Keratinocyte (primary cell): ENCODE data around the gene PTMA. TPM values are rescaled to one million over a fixed set of nuclear protein-coding genes. Genes with fewer than 3 reads are reported as not detected.

Experiments used
- DNase-seq: peaks from one replicate; pipeline ENCODE4 v3.0.0-alpha.2; 2011; ENCODE audit warnings: low read depth, missing footprints, low spot score
- FAIRE-seq: peaks from 2 replicates; lab custom pipeline; 2011; peaks lifted over from hg19 to GRCh38; lab: Jason Lieb, UNC
- H2AFZ ChIP-seq: 2 replicates; pipeline ENCODE4 v1.6.0; 2012; ENCODE audit warnings: low read length, control low read depth, inconsistent platforms; ENCODE audit not compliant: control insufficient read depth
- H3K27ac ChIP-seq: 2 replicates; pipeline ENCODE4 v1.5.1; 2011; ENCODE audit warnings: low read length; ENCODE audit not compliant: control insufficient read depth, insufficient read depth
- H3K27me3 ChIP-seq: 3 replicates; pipeline ENCODE4 v1.6.0; 2011; ENCODE audit warnings: low read length; ENCODE audit not compliant: control insufficient read depth, insufficient read depth; ENCODE audit errors: extremely low read depth
- H3K36me3 ChIP-seq, 2 experiments: 2 replicates in 1 of 2; 3 replicates in 1 of 2; pipeline ENCODE4 v1.5.1; 2011; ENCODE audit warnings: low read length in 2 of 2, mild to moderate bottlenecking in 1 of 2; ENCODE audit not compliant: control insufficient read depth in 2 of 2, insufficient read depth in 2 of 2; ENCODE audit errors: extremely low read depth in 1 of 2
- H3K4me1 ChIP-seq: 3 replicates; pipeline ENCODE4 v1.5.1; 2011; ENCODE audit warnings: low read length; ENCODE audit not compliant: control insufficient read depth, insufficient read depth; ENCODE audit errors: extremely low read depth
- H3K4me2 ChIP-seq: 3 replicates; pipeline ENCODE4 v1.6.0; 2011; ENCODE audit warnings: low read depth, low read length; ENCODE audit not compliant: control insufficient read depth, insufficient read depth; ENCODE audit errors: extremely low read depth
- H3K4me3 ChIP-seq, 3 experiments: fragments of 200-600 bp in 1 of 3; sonication (generic) in 1 of 3; 2 replicates in 2 of 3; 3 replicates in 1 of 3; pipeline ENCODE4 v1.5.1; 2011 to 2016; ENCODE audit warnings: low read length in 3 of 3, mild to moderate bottlenecking in 3 of 3, control low read depth in 2 of 3, inconsistent platforms in 1 of 3, low read depth in 1 of 3, mixed read lengths in 1 of 3, mixed run types in 1 of 3, moderate library complexity in 1 of 3; ENCODE audit not compliant: control insufficient read depth in 2 of 3, insufficient read depth in 2 of 3; ENCODE audit errors: extremely low read depth in 1 of 3
- H3K79me2 ChIP-seq: 2 replicates; pipeline ENCODE4 v1.6.0; 2012; ENCODE audit warnings: low read length; ENCODE audit not compliant: control insufficient read depth, insufficient read depth
- H3K9ac ChIP-seq: 3 replicates; pipeline ENCODE4 v1.6.0; 2011; ENCODE audit warnings: low read length; ENCODE audit not compliant: control insufficient read depth, insufficient read depth; ENCODE audit errors: extremely low read depth
- H3K9me1 ChIP-seq: 3 replicates; pipeline ENCODE4 v1.6.0; 2011; ENCODE audit warnings: low read length; ENCODE audit not compliant: control insufficient read depth, insufficient read depth; ENCODE audit errors: extremely low read depth
- H3K9me3 ChIP-seq: 2 replicates; pipeline ENCODE4 v1.5.1; 2012; ENCODE audit warnings: low read depth, low read length; ENCODE audit not compliant: control insufficient read depth
- H4K20me1 ChIP-seq: 3 replicates; pipeline ENCODE4 v1.6.0; 2011; ENCODE audit warnings: low read length; ENCODE audit not compliant: control insufficient read depth, insufficient read depth; ENCODE audit errors: extremely low read depth
- CTCF ChIP-seq, 3 experiments: IDR thresholded peaks in 1 of 3; conservative IDR thresholded peaks in 1 of 3; optimal IDR thresholded peaks in 1 of 3; 2 replicates in 2 of 3; 3 replicates in 1 of 3; pipeline versions ENCODE3 to v1.5.1; 2011; ENCODE audit warnings: low read length in 3 of 3, mild to moderate bottlenecking in 3 of 3, moderate library complexity in 2 of 3, control low read depth in 1 of 3, inconsistent platforms in 1 of 3; ENCODE audit not compliant: insufficient read depth in 2 of 3; ENCODE audit errors: extremely low read depth in 1 of 3
- EZH2 ChIP-seq: IDR thresholded peaks from one replicate; pipeline ENCODE4 v1.6.1; 2012; ENCODE audit warnings: inconsistent platforms, mild to moderate bottlenecking, low read length, moderate library complexity
- dilution Hi-C: fragments of 300-500 bp; cut with MboI; formaldehyde crosslinking; loops from one replicate; pipeline ENCODE4 v1.7.0; 2020; ENCODE audit warnings: low sequenced_read_pairs; ENCODE audit not compliant: extremely low pct_ligation_motif_present
- polyA plus RNA-seq, 5 experiments: library from polyadenylated mRNA; depleted of rRNA in 3 of 5; stranded (reverse) in 3 of 5; stranded (forward) in 1 of 5; unstranded in 1 of 5; fragments of >200 nt; gene quantifications; 1 replicate in 1 of 5; 2 replicates in 3 of 5; 3 replicates in 1 of 5; pipeline versions ENCODE4 v1.2.1 to v1.2.3, GENCODE V29; 2011 to 2012; ENCODE audit warnings: missing spikeins in 2 of 5, low read depth in 1 of 5, low replicate concordance in 1 of 5

The PTMA gene
- polyA plus RNA-seq, 1 donor (not counting 4 experiments of a cell fraction or from before 2014, with no cell fraction given): 598 TPM

GRCh38 chr2:231701456-231702373 is 6.6 kb upstream of the PTMA start:
- Histone ChIP-seq H3K79me2 (peaks cover 6% of the 10 kb centered on the region), H3K9me1 (no peaks in the 10 kb centered on the region), H3K4me1 (peaks cover 19% of the 10 kb centered on the region), H3K9ac (peak overlapping the region; percentile 51), H3K27ac (peak overlapping the region; percentile 65), H2AFZ (peak overlapping the region; percentile 86), H3K4me2 (peak overlapping the region; percentile 79), H4K20me1 (no peaks in the 10 kb centered on the region), H3K9me3 (no peaks in the 10 kb centered on the region), H3K4me3 (peak overlapping the region in 1 of 3 experiments; percentile 52), H3K27me3 (no peaks in the 10 kb centered on the region), H3K36me3 (no peaks in the 10 kb centered on the region)
- TF ChIP-seq CTCF (optimal IDR thresholded peaks at IDR 0.05 in 1 of 3, IDR thresholded peaks at IDR 0.05 in 1 of 3, conservative IDR thresholded peaks at IDR 0.05 in 1 of 3; ENCODE audit: extremely low read depth in 1 of 3, insufficient read depth in 2 of 3, low read length in 3 of 3) (no peak), EZH2 (no peak)
- dilution Hi-C loops: no loop called here
- FAIRE-seq (peak; percentile 78), DNase-seq (no peak)

DNA sequence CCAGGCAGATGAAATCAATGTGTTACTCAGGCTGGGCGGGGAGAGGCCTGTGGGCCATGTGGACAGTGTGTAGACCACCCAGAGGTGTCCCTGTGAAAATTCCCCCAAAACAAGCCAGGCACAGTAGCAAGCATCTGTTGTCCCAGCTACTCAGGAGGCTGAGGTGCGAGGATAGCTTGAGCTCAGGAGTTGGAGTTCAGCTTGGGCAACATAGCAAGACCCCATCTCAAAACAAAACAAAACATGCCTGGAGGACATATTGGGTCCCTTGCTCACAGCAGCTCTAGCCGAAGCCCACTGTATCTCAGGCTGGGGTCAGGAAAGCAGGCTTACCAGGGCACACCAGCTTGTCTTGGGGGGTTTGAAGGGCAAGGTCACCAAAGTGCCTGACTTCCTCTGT is 4.3 kb upstream of the PTMA start:
- H3K36me3 ChIP-seq: no peaks in the 10 kb centered on the region
- H2AFZ ChIP-seq: no peak overlapping the region
- H3K79me2 ChIP-seq: peaks cover 12% of the 10 kb centered on the region
- TF ChIP-seq EZH2: no peak
- no peak for TF ChIP-seq CTCF (optimal IDR thresholded peaks at IDR 0.05 in 1 of 3, IDR thresholded peaks at IDR 0.05 in 1 of 3, conservative IDR thresholded peaks at IDR 0.05 in 1 of 3; ENCODE audit: extremely low read depth in 1 of 3, insufficient read depth in 2 of 3, low read length in 3 of 3)
- FAIRE-seq (no peak), DNase-seq (no peak)
- H3K9me1 ChIP-seq: no peaks in the 10 kb centered on the region
- no peak overlapping the region for H3K4me3 ChIP-seq
- no peaks in the 10 kb centered on the region for H4K20me1 ChIP-seq
- no peak overlapping the region for H3K9ac ChIP-seq
- H3K27me3 ChIP-seq: no peaks in the 10 kb centered on the region
- H3K27ac ChIP-seq: no peak overlapping the region
- dilution Hi-C loops: no loop called here
- H3K9me3 ChIP-seq: no peaks in the 10 kb centered on the region
- H3K4me2 ChIP-seq: no peak overlapping the region
- H3K4me1 ChIP-seq: peaks cover 19% of the 10 kb centered on the region
